ENCODE results near the gene LARGE1.

The LARGE1 gene

GRCh38 chr22:33807470-33807869, 112.8 kb downstream of the LARGE1 start:
- in situ Hi-C loops (cut with HindIII; ENCODE audit: low sequenced_read_pairs) = no loop called here
- no peak overlapping the region for H3K4me3 ChIP-seq (ENCODE audit: low read depth, low read length)
- TF ChIP-seq, protein P1, sequence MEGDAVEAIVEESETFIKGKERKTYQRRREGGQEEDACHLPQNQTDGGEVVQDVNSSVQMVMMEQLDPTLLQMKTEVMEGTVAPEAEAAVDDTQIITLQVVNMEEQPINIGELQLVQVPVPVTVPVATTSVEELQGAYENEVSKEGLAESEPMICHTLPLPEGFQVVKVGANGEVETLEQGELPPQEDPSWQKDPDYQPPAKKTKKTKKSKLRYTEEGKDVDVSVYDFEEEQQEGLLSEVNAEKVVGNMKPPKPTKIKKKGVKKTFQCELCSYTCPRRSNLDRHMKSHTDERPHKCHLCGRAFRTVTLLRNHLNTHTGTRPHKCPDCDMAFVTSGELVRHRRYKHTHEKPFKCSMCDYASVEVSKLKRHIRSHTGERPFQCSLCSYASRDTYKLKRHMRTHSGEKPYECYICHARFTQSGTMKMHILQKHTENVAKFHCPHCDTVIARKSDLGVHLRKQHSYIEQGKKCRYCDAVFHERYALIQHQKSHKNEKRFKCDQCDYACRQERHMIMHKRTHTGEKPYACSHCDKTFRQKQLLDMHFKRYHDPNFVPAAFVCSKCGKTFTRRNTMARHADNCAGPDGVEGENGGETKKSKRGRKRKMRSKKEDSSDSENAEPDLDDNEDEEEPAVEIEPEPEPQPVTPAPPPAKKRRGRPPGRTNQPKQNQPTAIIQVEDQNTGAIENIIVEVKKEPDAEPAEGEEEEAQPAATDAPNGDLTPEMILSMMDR (IDR thresholded peaks at IDR 0.05; ENCODE audit: low read depth, low read length, missing control alignments) = no peak
- DNase-seq (ENCODE audit: low read depth) = no peak

- in situ Hi-C loops (cut with HindIII; ENCODE audit: low sequenced_read_pairs) = no loop called here
- no peak for DNase-seq (ENCODE audit: low read depth)
- TF ChIP-seq, protein P1 (IDR thresholded peaks at IDR 0.05; ENCODE audit: low read depth, low read length, missing control alignments) = no peak
- H3K4me3 ChIP-seq (ENCODE audit: low read depth, low read length) = no peak overlapping the region
Measured at GRCh38 chr22:33806191-33806590, 114.1 kb downstream of the LARGE1 start.

DNA sequence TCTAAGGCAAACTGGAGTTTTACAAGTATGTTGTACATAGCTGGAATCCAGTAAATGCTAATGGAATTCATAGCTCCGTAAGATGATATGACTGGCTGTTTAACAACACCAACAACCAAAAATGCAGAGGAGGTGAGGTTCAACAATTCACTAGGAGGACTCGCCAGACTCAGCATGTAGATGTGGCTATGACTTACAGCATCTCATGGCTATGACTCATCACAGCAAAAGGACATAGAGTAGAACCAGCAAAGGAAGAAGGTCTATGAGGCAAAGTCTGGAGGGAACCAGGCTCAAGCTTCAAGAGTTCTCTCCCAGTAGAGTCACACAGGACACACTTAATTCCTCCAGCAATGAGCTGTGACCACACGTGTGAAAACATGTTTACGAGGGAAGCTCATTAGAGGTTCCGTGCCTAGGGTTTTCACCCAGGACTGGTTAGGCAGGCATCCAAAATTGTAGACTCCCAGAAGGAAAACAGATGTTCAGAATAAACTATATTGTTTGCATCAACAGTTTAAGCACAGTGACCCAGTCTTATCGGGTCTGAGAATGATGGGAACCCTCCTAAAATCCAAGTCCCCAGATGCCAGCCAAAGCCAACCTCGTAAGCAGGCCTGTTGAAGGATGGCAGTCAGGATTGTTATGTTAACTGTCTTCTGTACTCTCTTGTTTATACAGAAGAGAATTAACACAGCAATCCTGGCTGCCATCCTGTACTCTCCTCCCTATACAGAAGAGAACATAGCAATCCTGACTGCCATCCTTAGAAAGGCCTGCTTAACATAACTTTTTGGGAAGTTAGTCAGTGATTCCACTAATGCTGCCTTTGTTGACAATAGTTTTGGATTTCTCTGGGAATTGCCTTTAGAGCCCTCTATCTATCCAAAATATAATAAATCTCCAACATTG, 116.6 kb downstream of the LARGE1 start:
- peak; percentile 24 for DNase-seq (ENCODE audit: low read depth)
- H3K4me3 ChIP-seq (ENCODE audit: low read depth, low read length) = no peak overlapping the region
- TF ChIP-seq, protein P1 (IDR thresholded peaks at IDR 0.05; ENCODE audit: low read depth, low read length, missing control alignments) = no peak
- in situ Hi-C loops (cut with HindIII; ENCODE audit: low sequenced_read_pairs) = no loop called here

DNA sequence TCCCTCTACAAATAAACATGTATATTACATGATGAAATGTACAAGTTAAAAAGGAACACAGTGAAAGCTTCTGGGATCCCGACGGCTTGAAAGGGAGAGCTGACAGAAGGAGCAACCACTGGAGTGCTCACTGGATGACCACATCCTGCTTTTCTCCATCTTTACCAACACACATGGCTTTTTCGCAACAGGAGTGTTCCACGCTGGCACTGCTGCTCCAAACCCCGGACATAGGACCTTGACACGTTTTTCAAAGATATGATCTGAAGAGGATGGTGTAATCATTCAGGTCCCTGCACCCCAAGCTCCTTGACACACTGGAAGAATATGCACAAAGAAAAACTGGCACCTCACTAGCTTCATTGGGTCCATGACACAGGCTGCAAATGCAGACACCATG, 121.9 kb downstream of the LARGE1 start:
- in situ Hi-C loops (cut with HindIII; ENCODE audit: low sequenced_read_pairs) = no loop called here
- no peak for DNase-seq (ENCODE audit: low read depth)

DNA sequence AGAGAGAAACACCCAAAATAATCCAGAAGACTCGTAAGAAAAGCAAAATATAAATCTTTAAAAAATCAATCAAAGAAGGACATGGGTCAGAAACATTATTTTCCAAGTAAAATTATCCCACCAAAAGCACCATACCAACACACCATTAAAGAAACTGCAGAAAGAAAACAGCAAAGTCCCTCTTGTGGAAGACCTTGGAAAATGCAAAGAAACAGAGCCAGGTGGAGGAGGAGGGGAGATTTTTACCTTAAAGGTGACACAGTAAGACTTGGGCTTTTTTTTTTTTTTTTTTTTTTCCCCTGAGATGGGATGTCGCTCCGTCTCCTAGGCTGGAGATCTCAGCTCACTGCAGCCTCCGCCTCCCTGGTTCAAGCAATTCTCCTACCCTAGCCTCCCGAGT, 123.8 kb downstream of the LARGE1 start:
- H3K4me3 ChIP-seq (ENCODE audit: low read depth, low read length) = no peak overlapping the region
- no peak for DNase-seq (ENCODE audit: low read depth)
- in situ Hi-C loops (cut with HindIII; ENCODE audit: low sequenced_read_pairs) = no loop called here
- TF ChIP-seq, protein P1 (IDR thresholded peaks at IDR 0.05; ENCODE audit: low read depth, low read length, missing control alignments) = no peak

More for the DNA sequence above, 121.9 kb downstream of the LARGE1 start:
- TF ChIP-seq, protein P1 (IDR thresholded peaks at IDR 0.05; ENCODE audit: low read depth, low read length, missing control alignments) = no peak
- no peak overlapping the region for H3K4me3 ChIP-seq (ENCODE audit: low read depth, low read length)

DNA sequence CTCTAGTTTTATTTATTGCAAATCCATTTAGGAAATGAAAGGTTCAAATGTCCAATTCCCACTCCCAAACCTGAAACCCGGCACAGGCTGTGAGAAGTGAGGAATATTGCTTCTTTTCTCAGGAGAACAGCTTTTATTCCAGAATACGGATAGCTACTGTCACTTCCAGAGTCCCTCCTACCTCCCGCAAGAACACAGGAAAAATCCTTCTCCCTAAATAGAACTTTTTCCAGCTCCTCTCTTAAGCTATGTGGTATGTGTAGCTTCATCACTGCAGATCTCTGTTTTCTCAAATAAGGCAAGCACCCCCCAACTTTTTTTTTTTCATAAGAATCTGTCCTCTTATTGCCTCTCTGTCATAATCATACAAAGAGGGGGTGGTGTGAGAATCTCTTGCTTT, 126.8 kb downstream of the LARGE1 start:
- in situ Hi-C loops (cut with HindIII; ENCODE audit: low sequenced_read_pairs) = no loop called here
- TF ChIP-seq, protein P1 (IDR thresholded peaks at IDR 0.05; ENCODE audit: low read depth, low read length, missing control alignments) = no peak

More for the DNA sequence above, 126.8 kb downstream of the LARGE1 start:
- no peak for DNase-seq (ENCODE audit: low read depth)
- H3K4me3 ChIP-seq (ENCODE audit: low read depth, low read length) = no peak overlapping the region

Measured in astrocyte of the cerebellum (primary cell).